HepG2 (cell line): ENCODE results near the gene NKX1-1. TPM values are rescaled to one million over a fixed set of nuclear protein-coding genes. Genes with fewer than 3 reads are reported as not detected.

Experiments
- CC2D1A ChIP-seq: sonication (generic); formaldehyde crosslinking; IDR thresholded peaks from 2 replicates; pipeline ENCODE4 v1.8.1; 2023; ENCODE audit warnings: mild to moderate bottlenecking, missing genetic modification reagents
- FOXP1 ChIP-seq, 2 experiments: fragments of 450-650 bp in 1 of 2; IDR thresholded peaks; 2 replicates each; pipeline ENCODE4 v1.6.1; 2017 to 2018; ENCODE audit warnings: antibody characterized with exemption in 1 of 2
- NONO ChIP-seq, 2 experiments: fragments of 450-650 bp in 1 of 2; sonication (generic) in 1 of 2; formaldehyde crosslinking in 1 of 2; IDR thresholded peaks in 1 of 2; conservative IDR thresholded peaks in 1 of 2; 2 replicates each; pipeline versions ENCODE4 v1.6.1 to v1.8.0; 2017 to 2022; ENCODE audit warnings: mild to moderate bottlenecking in 1 of 2, missing genetic modification reagents in 1 of 2, moderate library complexity in 1 of 2
- TRIM24 ChIP-seq: sonication (generic); formaldehyde crosslinking; IDR thresholded peaks from 2 replicates; pipeline ENCODE4 v1.8.0; 2022; ENCODE audit warnings: mild to moderate bottlenecking, missing genetic modification reagents
- ZNF10 ChIP-seq: sonication (generic); formaldehyde crosslinking; IDR thresholded peaks from 2 replicates; pipeline ENCODE4 v1.4.0; 2020; ENCODE audit warnings: mild to moderate bottlenecking, low read depth, missing genetic modification reagents, borderline replicate concordance
- ZNF264 ChIP-seq: sonication (generic); formaldehyde crosslinking; IDR thresholded peaks from 2 replicates; pipeline ENCODE4 v1.4.0; 2020; ENCODE audit warnings: missing genetic modification reagents
- polyA plus RNA-seq, 8 experiments: library from polyadenylated mRNA; depleted of rRNA in 3 of 8; stranded (reverse) in 7 of 8; unstranded in 1 of 8; fragments of >200 nt; fragmentation: Illumina TruSeq in 4 of 8; extraction: Trizol in 4 of 8; gene quantifications; 2 replicates each; pipeline versions ENCODE4 v1.2.1 to v1.2.3, GENCODE V29; 2011 to 2016; ENCODE audit warnings: low read depth in 4 of 8, missing spikeins in 1 of 8, mixed read lengths in 1 of 8; ENCODE audit not compliant: insufficient read depth in 1 of 8
- total RNA-seq, 5 experiments: library from RNA; depleted of rRNA; stranded (reverse); fragments of >200 nt; fragmentation: Illumina TruSeq; extraction: Trizol; gene quantifications; 2 replicates each; pipeline ENCODE4 v1.2.3, GENCODE V29; 2016; ENCODE audit warnings: low read depth in 1 of 5
- TF ChIP-seq, protein P1 (sequence below): sonication (generic); formaldehyde crosslinking; IDR thresholded peaks from 2 replicates; pipeline ENCODE4 v1.5.0; 2020; ENCODE audit warnings: missing genetic modification reagents, mild to moderate bottlenecking, borderline replicate concordance
- TF ChIP-seq, protein P2 (sequence below): sonication (generic); formaldehyde crosslinking; IDR thresholded peaks from 2 replicates; pipeline ENCODE4 v1.5.0; 2020; ENCODE audit warnings: missing genetic modification reagents
- TF ChIP-seq, protein P3 (sequence below): sonication (generic); formaldehyde crosslinking; IDR thresholded peaks from one replicate; pipeline ENCODE4 v1.5.1; 2020; ENCODE audit warnings: mild to moderate bottlenecking, missing genetic modification reagents; ENCODE audit errors: not compliant biosample characterization
- TF ChIP-seq, protein P4 (sequence below): sonication (generic); formaldehyde crosslinking; IDR thresholded peaks from 2 replicates; pipeline ENCODE4 v1.5.0; 2020; ENCODE audit warnings: mild to moderate bottlenecking, missing genetic modification reagents, borderline replicate concordance
- TF ChIP-seq, protein P5 (sequence below): sonication (generic); formaldehyde crosslinking; IDR thresholded peaks from 2 replicates; pipeline ENCODE4 v1.4.0; 2020; ENCODE audit warnings: missing genetic modification reagents, mild to moderate bottlenecking, borderline replicate concordance

Gene NKX1-1
- total and polyA plus RNA-seq, 2 of the 13 experiments (the other 11 are each of a cell fraction or from before 2014, with no cell fraction given) = not detected

DNA sequence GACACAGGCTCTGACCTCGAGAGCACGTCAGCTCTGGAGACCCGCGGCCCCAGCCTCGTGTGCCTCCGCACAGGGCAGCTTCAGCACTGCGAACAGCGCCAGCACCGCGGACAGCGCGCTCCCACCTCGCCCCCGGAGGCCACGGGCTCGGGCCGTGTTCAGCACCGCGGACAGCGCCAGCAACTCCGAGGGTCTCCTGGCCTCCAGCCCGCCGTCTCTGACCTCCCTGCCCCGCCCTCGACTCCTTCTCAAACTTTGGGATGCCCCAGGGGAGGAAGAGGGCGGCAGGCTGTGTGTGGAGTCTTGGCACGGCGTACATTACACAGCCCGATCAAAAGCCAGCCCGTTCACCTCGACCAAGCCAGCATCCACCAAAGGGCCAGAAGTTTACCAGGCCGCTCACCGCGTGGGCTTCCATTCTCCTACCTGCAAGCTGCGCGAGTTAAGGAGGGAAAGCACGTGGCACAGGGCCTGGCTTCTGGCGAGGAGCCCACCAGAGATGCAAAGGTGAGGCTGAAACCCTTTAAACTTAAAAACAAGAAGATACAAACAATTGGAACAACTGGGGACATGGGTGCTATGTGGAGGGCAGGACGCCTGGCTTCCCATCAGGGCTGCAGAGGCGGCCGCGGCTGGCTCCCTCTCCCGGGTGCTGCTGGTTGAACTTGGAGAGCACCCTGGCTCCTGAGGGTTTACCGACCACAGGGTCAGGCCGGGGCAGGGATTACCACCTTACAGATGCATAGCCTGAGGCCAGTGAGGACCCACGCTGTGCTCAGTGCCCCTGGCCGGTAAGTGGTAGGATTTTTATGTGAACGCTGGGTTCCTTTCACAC, 4.5 kb upstream of the NKX1-1 start (continued):
- TF ChIP-seq, protein P1, sequence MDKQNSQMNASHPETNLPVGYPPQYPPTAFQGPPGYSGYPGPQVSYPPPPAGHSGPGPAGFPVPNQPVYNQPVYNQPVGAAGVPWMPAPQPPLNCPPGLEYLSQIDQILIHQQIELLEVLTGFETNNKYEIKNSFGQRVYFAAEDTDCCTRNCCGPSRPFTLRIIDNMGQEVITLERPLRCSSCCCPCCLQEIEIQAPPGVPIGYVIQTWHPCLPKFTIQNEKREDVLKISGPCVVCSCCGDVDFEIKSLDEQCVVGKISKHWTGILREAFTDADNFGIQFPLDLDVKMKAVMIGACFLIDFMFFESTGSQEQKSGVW (CRISPR knock-in tag) = peak; percentile 100
- no peak for TF ChIP-seq FOXP1 (IDR thresholded peaks at IDR 0.05)
- TF ChIP-seq FOXP1 (CRISPR knock-in tag; IDR thresholded peaks at IDR 0.05) = peak; percentile 85
- TF ChIP-seq, protein P2, sequence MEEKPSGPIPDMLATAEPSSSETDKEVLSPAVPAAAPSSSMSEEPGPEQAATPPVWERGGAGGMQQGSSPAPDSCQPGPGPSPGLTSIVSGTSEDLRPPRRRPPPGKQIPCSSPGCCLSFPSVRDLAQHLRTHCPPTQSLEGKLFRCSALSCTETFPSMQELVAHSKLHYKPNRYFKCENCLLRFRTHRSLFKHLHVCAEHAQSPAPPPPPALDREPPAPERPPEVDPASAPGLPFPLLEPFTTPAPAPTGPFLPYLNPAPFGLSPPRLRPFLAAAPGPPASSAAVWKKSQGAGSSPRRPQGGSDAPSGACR (CRISPR knock-in tag) = peak; percentile 100
- TF ChIP-seq TRIM24 (CRISPR knock-in tag) = no peak
- peak; percentile 96; the same call in 1 of the 2 replicates for TF ChIP-seq ZNF10
- no peak for TF ChIP-seq NONO (IDR thresholded peaks at IDR 0.05)
- TF ChIP-seq NONO (CRISPR knock-in tag; conservative IDR thresholded peaks at IDR 0.05) = peak; percentile 84
- TF ChIP-seq, protein P3, sequence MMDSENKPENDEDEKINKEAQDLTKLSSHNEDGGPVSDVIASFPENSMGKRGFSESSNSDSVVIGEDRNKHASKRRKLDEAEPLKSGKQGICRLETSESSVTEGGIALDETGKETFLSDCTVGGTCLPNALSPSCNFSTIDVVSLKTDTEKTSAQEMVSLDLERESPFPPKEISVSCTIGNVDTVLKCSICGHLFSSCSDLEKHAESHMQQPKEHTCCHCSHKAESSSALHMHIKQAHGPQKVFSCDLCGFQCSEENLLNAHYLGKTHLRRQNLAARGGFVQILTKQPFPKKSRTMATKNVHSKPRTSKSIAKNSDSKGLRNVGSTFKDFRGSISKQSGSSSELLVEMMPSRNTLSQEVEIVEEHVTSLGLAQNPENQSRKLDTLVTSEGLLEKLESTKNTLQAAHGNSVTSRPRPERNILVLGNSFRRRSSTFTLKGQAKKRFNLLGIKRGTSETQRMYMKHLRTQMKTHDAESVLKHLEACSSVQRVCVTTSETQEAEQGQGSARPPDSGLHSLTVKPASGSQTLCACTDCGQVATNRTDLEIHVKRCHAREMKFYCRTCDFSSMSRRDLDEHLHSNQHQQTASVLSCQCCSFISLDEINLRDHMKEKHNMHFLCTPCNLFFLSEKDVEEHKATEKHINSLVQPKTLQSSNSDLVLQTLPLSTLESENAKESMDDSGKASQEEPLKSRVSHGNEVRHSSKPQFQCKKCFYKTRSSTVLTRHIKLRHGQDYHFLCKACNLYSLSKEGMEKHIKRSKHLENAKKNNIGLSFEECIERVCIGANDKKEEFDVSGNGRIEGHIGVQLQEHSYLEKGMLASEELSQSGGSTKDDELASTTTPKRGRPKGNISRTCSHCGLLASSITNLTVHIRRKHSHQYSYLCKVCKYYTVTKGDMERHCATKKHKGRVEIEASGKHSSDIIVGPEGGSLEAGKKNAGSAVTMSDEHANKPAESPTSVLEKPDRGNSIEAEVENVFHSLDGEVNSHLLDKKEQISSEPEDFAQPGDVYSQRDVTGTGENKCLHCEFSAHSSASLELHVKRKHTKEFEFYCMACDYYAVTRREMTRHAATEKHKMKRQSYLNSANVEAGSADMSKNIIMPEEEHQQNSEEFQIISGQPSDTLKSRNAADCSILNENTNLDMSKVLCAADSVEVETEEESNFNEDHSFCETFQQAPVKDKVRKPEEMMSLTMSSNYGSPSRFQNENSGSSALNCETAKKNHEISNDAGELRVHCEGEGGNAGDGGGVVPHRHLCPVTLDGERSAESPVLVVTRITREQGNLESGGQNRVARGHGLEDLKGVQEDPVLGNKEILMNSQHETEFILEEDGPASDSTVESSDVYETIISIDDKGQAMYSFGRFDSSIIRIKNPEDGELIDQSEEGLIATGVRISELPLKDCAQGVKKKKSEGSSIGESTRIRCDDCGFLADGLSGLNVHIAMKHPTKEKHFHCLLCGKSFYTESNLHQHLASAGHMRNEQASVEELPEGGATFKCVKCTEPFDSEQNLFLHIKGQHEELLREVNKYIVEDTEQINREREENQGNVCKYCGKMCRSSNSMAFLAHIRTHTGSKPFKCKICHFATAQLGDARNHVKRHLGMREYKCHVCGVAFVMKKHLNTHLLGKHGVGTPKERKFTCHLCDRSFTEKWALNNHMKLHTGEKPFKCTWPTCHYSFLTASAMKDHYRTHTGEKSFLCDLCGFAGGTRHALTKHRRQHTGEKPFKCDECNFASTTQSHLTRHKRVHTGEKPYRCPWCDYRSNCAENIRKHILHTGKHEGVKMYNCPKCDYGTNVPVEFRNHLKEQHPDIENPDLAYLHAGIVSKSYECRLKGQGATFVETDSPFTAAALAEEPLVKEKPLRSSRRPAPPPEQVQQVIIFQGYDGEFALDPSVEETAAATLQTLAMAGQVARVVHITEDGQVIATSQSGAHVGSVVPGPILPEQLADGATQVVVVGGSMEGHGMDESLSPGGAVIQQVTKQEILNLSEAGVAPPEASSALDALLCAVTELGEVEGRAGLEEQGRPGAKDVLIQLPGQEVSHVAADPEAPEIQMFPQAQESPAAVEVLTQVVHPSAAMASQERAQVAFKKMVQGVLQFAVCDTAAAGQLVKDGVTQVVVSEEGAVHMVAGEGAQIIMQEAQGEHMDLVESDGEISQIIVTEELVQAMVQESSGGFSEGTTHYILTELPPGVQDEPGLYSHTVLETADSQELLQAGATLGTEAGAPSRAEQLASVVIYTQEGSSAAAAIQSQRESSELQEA (CRISPR knock-in tag) = peak; percentile 100
- TF ChIP-seq ZNF264 = peak; percentile 99
- TF ChIP-seq CC2D1A = peak; percentile 100
- TF ChIP-seq, protein P4, sequence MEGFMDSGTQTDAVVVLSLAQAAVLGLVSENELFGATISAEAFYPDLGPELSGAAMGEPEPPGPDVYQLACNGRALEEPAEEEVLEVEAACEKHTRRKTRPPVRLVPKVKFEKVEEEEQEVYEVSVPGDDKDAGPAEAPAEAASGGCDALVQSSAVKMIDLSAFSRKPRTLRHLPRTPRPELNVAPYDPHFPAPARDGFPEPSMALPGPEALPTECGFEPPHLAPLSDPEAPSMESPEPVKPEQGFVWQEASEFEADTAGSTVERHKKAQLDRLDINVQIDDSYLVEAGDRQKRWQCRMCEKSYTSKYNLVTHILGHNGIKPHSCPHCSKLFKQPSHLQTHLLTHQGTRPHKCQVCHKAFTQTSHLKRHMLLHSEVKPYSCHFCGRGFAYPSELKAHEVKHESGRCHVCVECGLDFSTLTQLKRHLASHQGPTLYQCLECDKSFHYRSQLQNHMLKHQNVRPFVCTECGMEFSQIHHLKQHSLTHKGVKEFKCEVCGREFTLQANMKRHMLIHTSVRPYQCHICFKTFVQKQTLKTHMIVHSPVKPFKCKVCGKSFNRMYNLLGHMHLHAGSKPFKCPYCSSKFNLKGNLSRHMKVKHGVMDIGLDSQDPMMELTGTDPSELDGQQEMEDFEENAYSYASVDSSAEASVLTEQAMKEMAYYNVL (CRISPR knock-in tag) = peak; percentile 99
- TF ChIP-seq, protein P5, sequence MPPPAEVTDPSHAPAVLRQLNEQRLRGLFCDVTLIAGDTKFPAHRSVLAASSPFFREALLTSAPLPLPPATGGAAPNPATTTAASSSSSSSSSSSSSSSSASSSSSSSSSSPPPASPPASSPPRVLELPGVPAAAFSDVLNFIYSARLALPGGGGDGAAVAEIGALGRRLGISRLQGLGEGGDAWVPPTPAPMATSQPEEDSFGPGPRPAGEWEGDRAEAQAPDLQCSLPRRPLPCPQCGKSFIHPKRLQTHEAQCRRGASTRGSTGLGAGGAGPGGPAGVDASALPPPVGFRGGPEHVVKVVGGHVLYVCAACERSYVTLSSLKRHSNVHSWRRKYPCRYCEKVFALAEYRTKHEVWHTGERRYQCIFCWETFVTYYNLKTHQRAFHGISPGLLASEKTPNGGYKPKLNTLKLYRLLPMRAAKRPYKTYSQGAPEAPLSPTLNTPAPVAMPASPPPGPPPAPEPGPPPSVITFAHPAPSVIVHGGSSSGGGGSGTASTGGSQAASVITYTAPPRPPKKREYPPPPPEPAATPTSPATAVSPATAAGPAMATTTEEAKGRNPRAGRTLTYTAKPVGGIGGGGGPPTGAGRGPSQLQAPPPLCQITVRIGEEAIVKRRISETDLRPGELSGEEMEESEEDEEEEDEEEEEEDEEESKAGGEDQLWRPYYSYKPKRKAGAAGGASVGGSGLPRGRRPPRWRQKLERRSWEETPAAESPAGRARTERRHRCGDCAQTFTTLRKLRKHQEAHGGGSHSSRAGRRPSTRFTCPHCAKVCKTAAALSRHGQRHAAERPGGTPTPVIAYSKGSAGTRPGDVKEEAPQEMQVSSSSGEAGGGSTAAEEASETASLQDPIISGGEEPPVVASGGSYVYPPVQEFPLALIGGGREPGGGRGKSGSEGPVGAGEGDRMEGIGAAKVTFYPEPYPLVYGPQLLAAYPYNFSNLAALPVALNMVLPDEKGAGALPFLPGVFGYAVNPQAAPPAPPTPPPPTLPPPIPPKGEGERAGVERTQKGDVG (CRISPR knock-in tag) = peak; percentile 100
